Ishikawa (cell line): Measurements from ENCODE around the gene SYVN1.
A peak's percentile ranks its signal among the peaks of the same experiment; 100 is the strongest.

Experiments
- CEBPB ChIP-seq: IDR thresholded peaks from 2 replicates; pipeline ENCODE4 v1.6.1; 2012
- CREB1 ChIP-seq: IDR thresholded peaks from 2 replicates; pipeline ENCODE4 v1.6.1; 2012; ENCODE audit warnings: low read depth
- EGR1 ChIP-seq: IDR thresholded peaks from 2 replicates; pipeline ENCODE4 v1.6.1; 2012
- EP300 ChIP-seq: IDR thresholded peaks from 2 replicates; pipeline ENCODE4 v1.6.1; 2012; ENCODE audit warnings: borderline replicate concordance
- FOXM1 ChIP-seq: IDR thresholded peaks from 2 replicates; pipeline ENCODE4 v1.6.1; 2012; ENCODE audit warnings: low read depth, borderline replicate concordance
- NFIC ChIP-seq: IDR thresholded peaks from 2 replicates; pipeline ENCODE4 v1.6.1; 2012
- RAD21 ChIP-seq: IDR thresholded peaks from 2 replicates; pipeline ENCODE4 v1.6.1; 2012; ENCODE audit warnings: low read depth
- TAF1 ChIP-seq: IDR thresholded peaks from 2 replicates; pipeline ENCODE4 v1.6.1; 2012; ENCODE audit warnings: low read depth, mild to moderate bottlenecking
- TCF12 ChIP-seq: IDR thresholded peaks from 2 replicates; pipeline ENCODE4 v1.6.1; 2012; ENCODE audit warnings: low read depth
- TEAD4 ChIP-seq: IDR thresholded peaks from 2 replicates; pipeline ENCODE4 v1.6.1; 2012
- USF1 ChIP-seq: IDR thresholded peaks from 2 replicates; pipeline ENCODE4 v1.6.1; 2012
- YY1 ChIP-seq: IDR thresholded peaks from 2 replicates; pipeline ENCODE4 v1.6.1; 2012; ENCODE audit warnings: low read depth
- ZBTB7A ChIP-seq: IDR thresholded peaks from 2 replicates; pipeline ENCODE4 v1.6.1; 2012; ENCODE audit warnings: low read depth
- TF ChIP-seq, protein P1 (sequence below): IDR thresholded peaks from 2 replicates; pipeline ENCODE4 v1.6.1; 2012; ENCODE audit warnings: low read depth, mild to moderate bottlenecking
- TF ChIP-seq, protein P2 (sequence below): IDR thresholded peaks from 2 replicates; pipeline ENCODE4 v1.6.1; 2012

SYVN1 gene

DNA sequence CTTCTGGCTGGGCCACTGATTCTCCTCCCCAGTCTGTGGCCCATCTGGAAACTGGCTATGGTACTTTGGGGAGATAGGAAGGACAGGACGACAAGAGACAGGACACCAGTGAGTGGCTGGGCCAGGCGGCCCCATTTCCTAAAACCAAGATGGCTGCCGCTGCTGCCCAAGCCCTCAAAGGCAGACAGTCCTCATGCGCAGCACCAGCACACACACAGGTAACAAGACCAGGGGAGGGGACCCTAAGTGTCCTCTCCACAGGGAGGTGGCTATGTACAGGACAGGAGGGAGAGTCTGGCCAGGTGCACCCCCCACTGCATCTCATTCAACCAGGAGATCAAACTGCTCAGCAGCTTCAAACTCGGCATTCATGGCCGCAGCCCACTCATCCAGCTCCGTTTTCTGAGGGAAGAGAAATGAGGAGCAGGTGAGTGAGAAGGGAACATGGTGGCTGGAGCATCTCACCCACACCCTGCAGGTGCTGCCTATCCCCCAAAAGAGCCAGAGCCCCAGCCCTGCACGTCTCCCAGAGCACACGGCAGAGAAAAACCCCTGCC is 55.5 kb downstream of the SYVN1 start:
- TF ChIP-seq RAD21 (no peak), YY1 (peak; percentile 47; the same call in 1 of the 2 replicates)

- TF ChIP-seq, protein P1, sequence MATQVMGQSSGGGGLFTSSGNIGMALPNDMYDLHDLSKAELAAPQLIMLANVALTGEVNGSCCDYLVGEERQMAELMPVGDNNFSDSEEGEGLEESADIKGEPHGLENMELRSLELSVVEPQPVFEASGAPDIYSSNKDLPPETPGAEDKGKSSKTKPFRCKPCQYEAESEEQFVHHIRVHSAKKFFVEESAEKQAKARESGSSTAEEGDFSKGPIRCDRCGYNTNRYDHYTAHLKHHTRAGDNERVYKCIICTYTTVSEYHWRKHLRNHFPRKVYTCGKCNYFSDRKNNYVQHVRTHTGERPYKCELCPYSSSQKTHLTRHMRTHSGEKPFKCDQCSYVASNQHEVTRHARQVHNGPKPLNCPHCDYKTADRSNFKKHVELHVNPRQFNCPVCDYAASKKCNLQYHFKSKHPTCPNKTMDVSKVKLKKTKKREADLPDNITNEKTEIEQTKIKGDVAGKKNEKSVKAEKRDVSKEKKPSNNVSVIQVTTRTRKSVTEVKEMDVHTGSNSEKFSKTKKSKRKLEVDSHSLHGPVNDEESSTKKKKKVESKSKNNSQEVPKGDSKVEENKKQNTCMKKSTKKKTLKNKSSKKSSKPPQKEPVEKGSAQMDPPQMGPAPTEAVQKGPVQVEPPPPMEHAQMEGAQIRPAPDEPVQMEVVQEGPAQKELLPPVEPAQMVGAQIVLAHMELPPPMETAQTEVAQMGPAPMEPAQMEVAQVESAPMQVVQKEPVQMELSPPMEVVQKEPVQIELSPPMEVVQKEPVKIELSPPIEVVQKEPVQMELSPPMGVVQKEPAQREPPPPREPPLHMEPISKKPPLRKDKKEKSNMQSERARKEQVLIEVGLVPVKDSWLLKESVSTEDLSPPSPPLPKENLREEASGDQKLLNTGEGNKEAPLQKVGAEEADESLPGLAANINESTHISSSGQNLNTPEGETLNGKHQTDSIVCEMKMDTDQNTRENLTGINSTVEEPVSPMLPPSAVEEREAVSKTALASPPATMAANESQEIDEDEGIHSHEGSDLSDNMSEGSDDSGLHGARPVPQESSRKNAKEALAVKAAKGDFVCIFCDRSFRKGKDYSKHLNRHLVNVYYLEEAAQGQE = no peak
- peak; percentile 41 for TF ChIP-seq RAD21
Measured at GRCh38 chr11:65078151-65078550, 56.2 kb downstream of the SYVN1 start.

GRCh38 chr11:65077451-65077850 is 56.9 kb downstream of the SYVN1 start:
- TF ChIP-seq ZBTB7A (no peak), EGR1 (no peak), USF1 (no peak), NFIC (no peak), TAF1 (no peak), EP300 (no peak), TCF12 (no peak), FOXM1 (no peak), YY1 (no peak), CEBPB (no peak), RAD21 (no peak), TEAD4 (no peak), CREB1 (no peak)
- TF ChIP-seq, protein P1 = no peak
- TF ChIP-seq, protein P2, sequence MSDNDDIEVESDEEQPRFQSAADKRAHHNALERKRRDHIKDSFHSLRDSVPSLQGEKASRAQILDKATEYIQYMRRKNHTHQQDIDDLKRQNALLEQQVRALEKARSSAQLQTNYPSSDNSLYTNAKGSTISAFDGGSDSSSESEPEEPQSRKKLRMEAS = no peak
